A673 (cell line): ENCODE data around the gene SMOC2. TPM values are rescaled to one million over a fixed set of nuclear protein-coding genes. Genes with fewer than 3 reads are reported as not detected.

Source experiments
- BruUV-seq: library from RNA; stranded (reverse); fragments of 400-500 nt; replicated peaks from 2 replicates; lab custom pipeline; 2021; lab: Mats Ljungman, UMichigan
- CTCF ChIA-PET: fragments of 300-600 bp; sonication (Branson Sonifier 250); formaldehyde crosslinking; loops from one replicate; lab custom pipeline; 2022; ENCODE audit warnings: antibody characterized with exemption; lab: Charles Lee
- POLR2A ChIA-PET: fragments of 300-600 bp; sonication (Branson Sonifier 250); formaldehyde crosslinking; loops from one replicate; lab custom pipeline; 2022; ENCODE audit warnings: antibody characterized with exemption; ENCODE audit not compliant: low non-redundant PET; lab: Charles Lee
- DNase-seq: peaks from one replicate; pipeline ENCODE4 v3.0.0-alpha.2; 2015; ENCODE audit warnings: low spot score
- H3K27ac ChIP-seq: fragments of 200-600 bp; sonication (generic); 2 replicates; pipeline ENCODE4 v1.5.1; 2016; ENCODE audit warnings: mixed run types, low read depth, mild to moderate bottlenecking, mixed read lengths, antibody characterized with exemption, low read length; ENCODE audit not compliant: poor library complexity, severe bottlenecking
- H3K27me3 ChIP-seq: fragments of 200-600 bp; sonication (generic); replicated peaks from 2 replicates; pipeline ENCODE4 v1.6.1; 2017; ENCODE audit warnings: mixed run types, low read depth, mild to moderate bottlenecking, mixed read lengths, antibody characterized with exemption, low read length; ENCODE audit not compliant: insufficient read depth, poor library complexity
- H3K36me3 ChIP-seq: fragments of 200-600 bp; sonication (generic); 2 replicates; pipeline ENCODE4 v1.6.1; 2016; ENCODE audit warnings: mixed run types, mild to moderate bottlenecking, mixed read lengths, antibody characterized with exemption, low read length; ENCODE audit not compliant: insufficient read depth, poor library complexity, severe bottlenecking
- H3K4me1 ChIP-seq: fragments of 200-600 bp; sonication (generic); 2 replicates; pipeline ENCODE4 v1.6.1; 2017; ENCODE audit warnings: mixed run types, mild to moderate bottlenecking, mixed read lengths, antibody characterized with exemption, low read length; ENCODE audit not compliant: insufficient read depth, poor library complexity, severe bottlenecking
- H3K4me3 ChIP-seq: fragments of 200-600 bp; sonication (generic); 2 replicates; pipeline ENCODE4 v1.5.1; 2016; ENCODE audit warnings: low read depth, mixed run types, mild to moderate bottlenecking, mixed read lengths, low read length; ENCODE audit not compliant: poor library complexity, severe bottlenecking
- H3K9me3 ChIP-seq: fragments of 200-600 bp; sonication (generic); 2 replicates; pipeline ENCODE4 v1.6.1; 2016; ENCODE audit warnings: mixed run types, low read depth, mild to moderate bottlenecking, mixed read lengths, antibody characterized with exemption, low read length; ENCODE audit not compliant: poor library complexity, severe bottlenecking
- CTCF ChIP-seq: fragments of 300-800, 200-600 bp; sonication (generic); conservative IDR thresholded peaks from 2 replicates; pipeline ENCODE4 v1.5.1; 2017; ENCODE audit warnings: low read depth, mild to moderate bottlenecking, antibody characterized with exemption, low read length, moderate library complexity, mixed read lengths
- EZH2 ChIP-seq: fragments of 200-600 bp; sonication (generic); IDR thresholded peaks from 2 replicates; pipeline ENCODE4 v1.6.1; 2017; ENCODE audit warnings: borderline replicate concordance, low read depth, mild to moderate bottlenecking, mixed read lengths, antibody characterized with exemption, low read length; ENCODE audit not compliant: poor library complexity, severe bottlenecking
- intact Hi-C: fragments of 100-400 bp; cut with micrococcal nuclease; formaldehyde crosslinking; loops from one replicate; pipeline ENCODE4 v1.10.0; 2022; ENCODE audit not compliant: unreplicated experiment
- total RNA-seq: library from RNA; stranded (reverse); gene quantifications from 2 replicates; pipeline ENCODE4 v1.2.3, GENCODE V29; 2021

SMOC2 gene
- total RNA-seq, 1 experiment from 2014 or later: 1.8 TPM

GRCh38 chr6:168589275-168589674, 148.3 kb downstream of the SMOC2 start:
- no peaks in the 10 kb centered on the region for H3K36me3 ChIP-seq
- intact Hi-C loops: no loop called here
- no peak overlapping the region for H3K4me3 ChIP-seq
- BruUV-seq: no TSS peak
- no peaks in the 10 kb centered on the region for H3K9me3 ChIP-seq
- no peak overlapping the region for H3K27ac ChIP-seq
- no peaks in the 10 kb centered on the region for H3K4me1 ChIP-seq
- H3K27me3 ChIP-seq: no peaks in the 10 kb centered on the region
- DNase-seq: no peak
- POLR2A ChIA-PET: no interaction called here
- CTCF ChIA-PET: no interaction called here
- TF ChIP-seq EZH2 (no peak), CTCF (no peak)

GRCh38 chr6:168590406-168590805, 149.4 kb downstream of the SMOC2 start:
- intact Hi-C loops: no loop called here
- Histone ChIP-seq H3K9me3 (no peaks in the 10 kb centered on the region), H3K27me3 (no peaks in the 10 kb centered on the region), H3K4me3 (no peak overlapping the region), H3K36me3 (no peaks in the 10 kb centered on the region), H3K4me1 (no peaks in the 10 kb centered on the region), H3K27ac (no peak overlapping the region)
- no TSS peak for BruUV-seq
- TF ChIP-seq EZH2 (no peak), CTCF (no peak)
- no peak for DNase-seq
- ChIA-PET POLR2A (no interaction called here), CTCF (no interaction called here)

DNA sequence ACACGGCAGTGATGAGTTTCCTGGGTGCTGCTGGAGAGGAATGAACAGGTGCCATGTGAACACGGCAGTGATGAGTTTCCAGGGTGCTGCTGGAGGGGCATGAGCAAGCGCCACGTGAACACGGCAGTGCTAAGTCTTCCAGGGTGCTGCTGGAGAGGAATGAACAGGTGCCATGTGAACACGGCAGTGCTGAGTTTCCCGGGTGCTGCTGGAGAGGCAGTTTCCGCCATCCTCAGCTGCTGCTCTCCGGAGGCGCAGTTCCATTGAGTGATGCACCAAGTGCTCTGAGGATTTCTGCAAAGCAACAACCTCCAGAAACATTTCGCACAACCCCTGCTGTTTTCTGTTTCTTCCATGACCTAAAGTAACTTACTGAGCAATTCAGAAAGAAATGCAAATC, 155.4 kb downstream of the SMOC2 start:
- intact Hi-C loops: no loop called here

More for the DNA sequence above, 155.4 kb downstream of the SMOC2 start:
- Histone ChIP-seq H3K4me1 (no peaks in the 10 kb centered on the region), H3K27me3 (no peaks in the 10 kb centered on the region), H3K4me3 (no peak overlapping the region), H3K27ac (no peak overlapping the region), H3K9me3 (no peaks in the 10 kb centered on the region), H3K36me3 (no peaks in the 10 kb centered on the region)
- TF ChIP-seq EZH2 (no peak), CTCF (no peak)
- no peak for DNase-seq
- ChIA-PET POLR2A (no interaction called here), CTCF (no interaction called here)
- no TSS peak for BruUV-seq
